HG03095 (cell line): ENCODE data around the gene ZNF138.

ENCODE experiments used
- ATAC-seq: cut with Tn5 transposase; IDR thresholded peaks from one replicate; pipeline ENCODE4 v1.9.1; 2021; ENCODE audit warnings: moderate library complexity; ENCODE audit not compliant: unreplicated experiment

Gene ZNF138

GRCh38 chr7:64874562-64875250, 80.5 kb downstream of the ZNF138 start:
- no peak for ATAC-seq

GRCh38 chr7:64875258-64875657, 81.0 kb downstream of the ZNF138 start:
- ATAC-seq = no peak

- ATAC-seq = no peak
These were observed 81.6 kb downstream of the ZNF138 start for GRCh38 chr7:64875658-64876406.

GRCh38 chr7:64876792-64877713, 82.8 kb downstream of the ZNF138 start:
- ATAC-seq = no peak

- ATAC-seq = no peak
These were observed 83.7 kb downstream of the ZNF138 start for GRCh38 chr7:64877714-64878610.

DNA sequence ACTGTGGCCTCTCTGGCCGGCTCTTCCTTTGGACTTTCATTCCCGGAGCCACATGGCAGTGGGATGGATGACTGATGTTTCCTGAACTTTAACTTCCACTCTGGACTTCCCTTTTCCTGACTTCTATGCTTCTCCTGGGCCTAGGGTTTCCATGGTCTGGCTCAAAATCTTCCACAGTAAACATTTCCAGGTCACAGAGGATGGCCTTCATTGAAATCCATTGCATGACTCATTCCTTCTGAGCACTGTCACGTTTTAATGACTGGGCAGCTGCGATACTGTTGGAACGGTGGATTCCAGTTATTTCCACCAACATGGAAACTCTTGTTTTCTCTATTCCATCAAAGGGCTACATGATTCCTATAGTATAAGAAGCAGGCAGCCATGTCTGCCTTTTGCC, 84.5 kb downstream of the ZNF138 start:
- no peak for ATAC-seq

GRCh38 chr7:64879086-64879730, 85.0 kb downstream of the ZNF138 start:
- no peak for ATAC-seq

DNA sequence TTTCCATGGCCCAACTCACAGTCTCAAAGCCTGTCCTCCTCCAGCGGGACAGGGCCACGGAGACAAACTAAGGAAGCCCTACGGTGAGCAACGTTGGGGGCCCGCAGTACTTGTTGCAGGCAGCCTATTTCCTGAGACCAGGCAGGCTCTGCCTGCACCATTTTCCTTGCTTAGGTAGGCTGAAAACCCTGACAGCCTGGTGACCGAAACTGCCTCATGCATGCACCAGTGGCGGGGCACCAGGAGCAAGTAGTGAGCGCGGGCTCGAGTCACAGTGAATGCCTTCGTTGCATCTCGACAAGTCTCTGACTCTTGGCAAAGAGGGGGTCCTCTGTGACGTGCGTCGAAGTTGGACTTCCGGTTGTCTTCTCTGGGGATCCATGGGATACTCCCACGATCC, 85.6 kb downstream of the ZNF138 start:
- no peak for ATAC-seq

DNA sequence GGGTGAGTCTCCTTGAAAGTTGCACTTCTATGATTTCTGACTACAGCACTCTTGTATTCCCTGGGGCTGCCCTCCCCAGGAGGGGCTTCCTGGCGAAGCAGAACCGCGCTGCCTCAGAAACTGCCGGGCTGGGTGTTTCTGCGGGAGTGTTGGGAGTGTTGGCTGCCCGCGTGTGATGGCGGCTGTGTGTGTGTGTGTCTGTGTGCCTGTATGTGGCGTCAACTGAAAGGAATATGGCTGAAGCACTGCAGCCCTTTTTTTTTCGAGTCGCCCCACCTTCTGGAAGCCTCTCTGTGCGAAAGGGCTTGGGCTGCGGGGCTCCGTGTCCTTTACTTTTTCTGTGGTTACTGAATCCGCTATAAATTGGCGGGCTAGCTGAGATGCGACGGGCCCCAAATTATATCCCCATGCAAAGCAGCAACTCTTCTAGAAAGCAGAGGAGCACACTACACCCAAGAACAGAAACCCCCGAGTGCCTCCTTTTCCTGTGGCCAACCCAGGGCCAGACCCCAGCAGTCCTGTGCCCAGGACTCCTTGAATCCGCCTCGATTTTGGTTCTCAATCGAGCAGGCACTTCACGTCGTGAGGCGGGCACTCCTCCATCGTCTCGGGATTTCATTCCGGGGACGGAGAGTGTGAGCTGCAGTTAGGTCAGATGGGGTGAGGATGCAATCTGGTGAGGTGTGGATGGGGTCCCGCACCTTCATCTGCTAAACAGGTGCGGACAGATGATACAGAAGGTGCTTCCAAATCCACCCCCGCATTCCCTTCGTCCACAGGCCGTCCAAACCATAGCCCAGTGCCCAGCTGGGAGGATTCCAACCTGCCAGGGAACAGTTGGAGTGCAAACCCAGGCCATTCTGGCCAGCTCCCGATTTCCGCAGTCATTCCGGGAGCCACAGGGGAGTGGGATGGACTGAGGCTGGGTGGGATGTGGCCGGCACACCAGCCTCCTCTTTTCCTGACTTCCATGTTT, 86.4 kb downstream of the ZNF138 start:
- ATAC-seq = no peak

DNA sequence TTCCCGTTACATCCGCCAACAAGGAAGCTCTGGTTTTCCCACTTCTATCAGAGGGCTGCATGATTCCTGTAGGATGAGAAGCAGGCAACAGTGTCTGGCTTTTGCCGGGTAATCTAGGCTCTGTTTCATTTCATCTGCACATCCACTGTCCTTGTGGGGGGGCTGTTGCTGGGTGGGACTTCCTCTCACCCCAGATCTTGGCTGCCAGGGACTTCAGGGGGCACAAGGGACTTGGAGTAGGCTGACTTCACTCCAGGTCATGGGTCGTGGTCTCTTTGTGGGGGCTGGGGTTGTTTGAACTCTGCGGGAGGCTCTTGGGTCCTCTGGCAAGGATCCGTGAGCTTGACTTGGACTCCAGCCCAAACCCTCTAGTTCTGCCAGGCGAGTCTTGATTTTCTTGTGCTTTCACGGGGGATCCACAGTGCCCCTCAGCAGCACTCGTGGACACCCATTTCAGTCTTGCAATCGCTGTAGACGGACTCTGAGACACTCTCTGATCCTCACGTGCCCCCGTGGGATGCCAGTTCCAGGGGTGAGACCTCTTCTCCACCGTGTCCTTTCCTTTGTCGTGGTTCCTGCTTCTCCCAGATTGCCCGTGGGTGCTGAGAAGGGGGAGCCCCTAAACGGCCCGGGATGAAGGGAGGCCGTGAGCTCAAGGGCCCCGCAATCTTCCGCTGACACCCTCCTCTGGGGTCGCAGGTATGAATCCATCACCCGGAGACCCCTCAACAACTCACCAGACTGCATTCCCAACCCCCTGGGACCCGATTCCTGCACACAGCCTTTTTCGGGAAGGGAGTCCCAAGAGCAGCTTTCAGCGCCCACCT, 87.4 kb downstream of the ZNF138 start:
- ATAC-seq = no peak

- no peak for ATAC-seq
These were observed 88.3 kb downstream of the ZNF138 start for GRCh38 chr7:64882341-64883112.
